CD8-positive, alpha-beta memory T cell (primary cell): ENCODE results near the gene ARAP2. TPM values are rescaled to one million over a fixed set of nuclear protein-coding genes. Genes with fewer than 3 reads are reported as not detected.

Experiments
- CTCF ChIA-PET: fragments of 350-600 bp; sonication (Branson Sonifier 250); formaldehyde crosslinking; loops from one replicate; lab custom pipeline; 2021; ENCODE audit warnings: antibody characterized with exemption; lab: Charles Lee
- POLR2A ChIA-PET: fragments of 350-600 bp; sonication (Branson Sonifier 250); formaldehyde crosslinking; loops from one replicate; lab custom pipeline; 2021; ENCODE audit warnings: antibody characterized with exemption; lab: Charles Lee
- DNase-seq, 5 donors: peaks; one replicate each; pipeline versions ENCODE4 v3.0.0 to v3.0.0-alpha.2; 2020 to 2022; ENCODE audit warnings: mixed read lengths in 1 of 5
- H3K27ac ChIP-seq: one replicate; pipeline ENCODE4 v1.7.0; 2013; ENCODE audit warnings: low read depth, mild to moderate bottlenecking, low read length, moderate library complexity
- H3K27me3 ChIP-seq: 2 replicates; pipeline ENCODE4 v1.7.0; 2013; ENCODE audit warnings: low read length, mild to moderate bottlenecking; ENCODE audit not compliant: insufficient read depth, poor library complexity, severe bottlenecking
- H3K36me3 ChIP-seq: 2 replicates; pipeline ENCODE4 v1.7.0; 2013; ENCODE audit warnings: mild to moderate bottlenecking, low read length, moderate library complexity; ENCODE audit not compliant: insufficient read depth
- H3K4me1 ChIP-seq: 2 replicates; pipeline ENCODE4 v1.7.0; 2013; ENCODE audit warnings: mild to moderate bottlenecking, low read length, moderate library complexity; ENCODE audit not compliant: insufficient read depth
- H3K4me3 ChIP-seq: 2 replicates; pipeline ENCODE4 v1.7.0; 2013; ENCODE audit warnings: mild to moderate bottlenecking, low read length
- H3K9me3 ChIP-seq: 2 replicates; pipeline ENCODE4 v1.7.0; 2013; ENCODE audit warnings: mild to moderate bottlenecking, low read length
- H3K27ac Mint-ChIP-seq, 8 donors: one replicate each; pipeline ENCODE4 v1.8.0; 2020 to 2021; ENCODE audit warnings: mixed read lengths in 8 of 8, mild to moderate bottlenecking in 6 of 8, inconsistent platforms in 3 of 8, moderate library complexity in 3 of 8
- H3K27me3 Mint-ChIP-seq, 2 donors: one replicate each; pipeline ENCODE4 v1.8.0; 2020 to 2021; ENCODE audit warnings: mixed read lengths in 2 of 2, mild to moderate bottlenecking in 1 of 2, moderate library complexity in 1 of 2
- H3K36me3 Mint-ChIP-seq, 3 donors: one replicate each; pipeline ENCODE4 v1.8.0; 2020 to 2021; ENCODE audit warnings: mixed read lengths in 3 of 3, inconsistent platforms in 1 of 3, mild to moderate bottlenecking in 1 of 3
- H3K4me1 Mint-ChIP-seq, 3 donors: one replicate each; pipeline ENCODE4 v1.8.0; 2020 to 2021; ENCODE audit warnings: mixed read lengths in 3 of 3, inconsistent platforms in 1 of 3, mild to moderate bottlenecking in 1 of 3
- H3K4me3 Mint-ChIP-seq, 7 donors: one replicate each; pipeline ENCODE4 v1.8.0; 2020 to 2021; ENCODE audit warnings: mixed read lengths in 7 of 7, mild to moderate bottlenecking in 6 of 7, moderate library complexity in 4 of 7, inconsistent platforms in 2 of 7
- H3K9me3 Mint-ChIP-seq, 5 donors: one replicate each; pipeline ENCODE4 v1.8.0; 2020 to 2022; ENCODE audit warnings: mixed read lengths in 5 of 5, mild to moderate bottlenecking in 3 of 5, moderate library complexity in 2 of 5, inconsistent platforms in 1 of 5
- polyA plus RNA-seq: library from polyadenylated mRNA; unstranded; fragments of 300-500 nt; fragmentation: Illumina TruSeq; gene quantifications from one replicate; pipeline ENCODE4 v1.2.3, GENCODE V29; 2021
- total RNA-seq, 2 experiments: library from RNA; stranded (reverse); gene quantifications; one replicate each; pipeline ENCODE4 v1.2.3, GENCODE V29; 2021

The ARAP2 gene
- total and polyA plus RNA-seq, 3 experiments from 2014 or later = 44.2 to 49.9 (median 49.7) TPM

- Histone ChIP-seq H3K9me3 (no peaks in the 10 kb centered on the region), H3K36me3 (no peaks in the 10 kb centered on the region), H3K4me1 (peaks cover 21% of the 10 kb centered on the region), H3K27ac (no peak overlapping the region), H3K27me3 (no peaks in the 10 kb centered on the region), H3K4me3 (no peak overlapping the region)
- CTCF ChIA-PET = interaction anchor here (1.0 kb wide), 1 partner anchor 193 kb away, joined by 3 read pairs; no protein-coding TSS in a partner anchor
- H3K36me3 Mint-ChIP-seq = peaks cover 25 to 65% (median 32%) of the 10 kb centered on the region in 3 donors
- no peaks in the 10 kb centered on the region for H3K27me3 Mint-ChIP-seq
- DNase-seq = no peak
- H3K9me3 Mint-ChIP-seq = no peaks in the 10 kb centered on the region
- H3K4me1 Mint-ChIP-seq = peaks cover 75 to 95% (median 91%) of the 10 kb centered on the region in 3 donors
- POLR2A ChIA-PET = interaction anchor here (0.6 to 1.1 kb wide), 2 partner anchors 17 to 39 kb away, joined by 3 to 6 read pairs; partner anchors contain the start of gene ARAP2
- H3K27ac Mint-ChIP-seq = peak overlapping the region in 7 of 8 donors; percentile 2 to 85 (median 61)
- peak overlapping the region in 5 of 7 donors; percentile 1 to 49 (median 37) for H3K4me3 Mint-ChIP-seq
Observed at GRCh38 chr4:36206012-36206411, 38.3 kb downstream of the ARAP2 start.

- Histone ChIP-seq H3K4me3 (no peak overlapping the region), H3K9me3 (no peaks in the 10 kb centered on the region), H3K36me3 (no peaks in the 10 kb centered on the region), H3K27me3 (no peaks in the 10 kb centered on the region), H3K27ac (no peak overlapping the region), H3K4me1 (peaks cover 13% of the 10 kb centered on the region)
- peaks cover 3 to 45% (median 10%) of the 10 kb centered on the region in 3 donors for H3K36me3 Mint-ChIP-seq
- H3K27me3 Mint-ChIP-seq = no peaks in the 10 kb centered on the region
- ChIA-PET CTCF (interaction anchor here (0.9 to 1.9 kb wide), 4 partner anchors 10 to 201 kb away, joined by 3 to 5 read pairs (median 4); no protein-coding TSS in a partner anchor), POLR2A (interaction anchor here (0.6 kb wide), 1 partner anchor 27 kb away, joined by 3 read pairs; no protein-coding TSS in a partner anchor)
- H3K4me1 Mint-ChIP-seq = peaks cover 50 to 65% (median 60%) of the 10 kb centered on the region in 3 donors
- no peak overlapping the region for H3K27ac Mint-ChIP-seq
- H3K4me3 Mint-ChIP-seq = peak overlapping the region in 1 of 7 donors; percentile 9
- no peaks in the 10 kb centered on the region for H3K9me3 Mint-ChIP-seq
- DNase-seq = no peak
Observed at GRCh38 chr4:36198861-36199260, 45.5 kb downstream of the ARAP2 start.

- DNase-seq = no peak
- no peaks in the 10 kb centered on the region for H3K9me3 Mint-ChIP-seq
- Histone ChIP-seq H3K27me3 (no peaks in the 10 kb centered on the region), H3K9me3 (no peaks in the 10 kb centered on the region), H3K4me1 (peaks cover 13% of the 10 kb centered on the region), H3K36me3 (no peaks in the 10 kb centered on the region), H3K4me3 (no peak overlapping the region), H3K27ac (no peak overlapping the region)
- H3K4me1 Mint-ChIP-seq = peaks cover 47 to 64% (median 57%) of the 10 kb centered on the region in 3 donors
- POLR2A ChIA-PET = interaction anchor here (0.6 kb wide), 1 partner anchor 27 kb away, joined by 3 read pairs; no protein-coding TSS in a partner anchor
- H3K4me3 Mint-ChIP-seq = peak overlapping the region in 1 of 7 donors; percentile 9
- CTCF ChIA-PET = interaction anchor here (0.9 to 1.9 kb wide), 4 partner anchors 10 to 202 kb away, joined by 3 to 5 read pairs (median 4); no protein-coding TSS in a partner anchor
- H3K36me3 Mint-ChIP-seq = peaks cover 0 to 41% (median 5%) of the 10 kb centered on the region in 3 donors
- peak overlapping the region in 1 of 8 donors; percentile 64 for H3K27ac Mint-ChIP-seq
- H3K27me3 Mint-ChIP-seq = no peaks in the 10 kb centered on the region
Observed at GRCh38 chr4:36198068-36198808, 46.1 kb downstream of the ARAP2 start.

- Mint-ChIP-seq H3K27me3 (no peaks in the 10 kb centered on the region), H3K4me1 (peaks cover 45 to 64% (median 57%) of the 10 kb centered on the region in 3 donors), H3K9me3 (no peaks in the 10 kb centered on the region), H3K36me3 (peaks cover 0 to 40% (median 8%) of the 10 kb centered on the region in 3 donors), H3K4me3 (no peak overlapping the region), H3K27ac (peak overlapping the region in 1 of 8 donors; percentile 66)
- Histone ChIP-seq H3K36me3 (no peaks in the 10 kb centered on the region), H3K27ac (no peak overlapping the region), H3K27me3 (no peaks in the 10 kb centered on the region), H3K4me1 (peaks cover 13% of the 10 kb centered on the region), H3K4me3 (no peak overlapping the region), H3K9me3 (no peaks in the 10 kb centered on the region)
- ChIA-PET POLR2A (no interaction called here), CTCF (interaction anchor here (1.6 to 1.9 kb wide), 2 partner anchors 9 to 202 kb away, joined by 5 read pairs; no protein-coding TSS in a partner anchor)
- no peak for DNase-seq
Observed at GRCh38 chr4:36197501-36197900, 46.8 kb downstream of the ARAP2 start.

GRCh38 chr4:36196145-36196913, 48.0 kb downstream of the ARAP2 start:
- H3K27me3 Mint-ChIP-seq = no peaks in the 10 kb centered on the region
- H3K9me3 Mint-ChIP-seq = no peaks in the 10 kb centered on the region
- Histone ChIP-seq H3K4me1 (peaks cover 19% of the 10 kb centered on the region), H3K36me3 (no peaks in the 10 kb centered on the region), H3K27me3 (no peaks in the 10 kb centered on the region), H3K9me3 (no peaks in the 10 kb centered on the region), H3K4me3 (no peak overlapping the region), H3K27ac (no peak overlapping the region)
- CTCF ChIA-PET = no interaction called here
- H3K4me3 Mint-ChIP-seq = peak overlapping the region in 3 of 7 donors; percentile 37 to 50 (median 49)
- POLR2A ChIA-PET = no interaction called here
- peaks cover 0 to 45% (median 8%) of the 10 kb centered on the region in 3 donors for H3K36me3 Mint-ChIP-seq
- DNase-seq = no peak
- peaks cover 47 to 65% (median 60%) of the 10 kb centered on the region in 3 donors for H3K4me1 Mint-ChIP-seq
- peak overlapping the region; percentile 15 to 76 (median 58) for H3K27ac Mint-ChIP-seq

GRCh38 chr4:36192922-36193321, 51.4 kb downstream of the ARAP2 start:
- no peak overlapping the region for H3K4me3 ChIP-seq
- no peak overlapping the region for H3K27ac ChIP-seq
- POLR2A ChIA-PET = interaction anchor here (1.1 kb wide), 1 partner anchor 16 kb away, joined by 3 read pairs; no protein-coding TSS in a partner anchor
- H3K36me3 ChIP-seq = no peaks in the 10 kb centered on the region
- peaks cover 52% of the 10 kb centered on the region for H3K4me1 ChIP-seq
- no peaks in the 10 kb centered on the region for H3K27me3 ChIP-seq
- no peaks in the 10 kb centered on the region for H3K9me3 Mint-ChIP-seq
- CTCF ChIA-PET = interaction anchor here (1.4 to 6.3 kb wide), 2 partner anchors 39 to 51 kb away, joined by 3 to 20 read pairs; partner anchors contain the start of gene ARAP2
- H3K4me1 Mint-ChIP-seq = peaks cover 72 to 88% (median 87%) of the 10 kb centered on the region in 3 donors
- H3K9me3 ChIP-seq = no peaks in the 10 kb centered on the region
- no peak for DNase-seq
- H3K36me3 Mint-ChIP-seq = peaks cover 0 to 39% (median 8%) of the 10 kb centered on the region in 3 donors
- no peaks in the 10 kb centered on the region for H3K27me3 Mint-ChIP-seq
- peak overlapping the region in 7 of 8 donors; percentile 17 to 71 (median 54) for H3K27ac Mint-ChIP-seq
- peak overlapping the region in 5 of 7 donors; percentile 22 to 85 (median 46) for H3K4me3 Mint-ChIP-seq

GRCh38 chr4:36189511-36190226, 54.6 kb downstream of the ARAP2 start:
- CTCF ChIA-PET = interaction anchor here (1.2 to 6.3 kb wide), 3 partner anchors 54 to 211 kb away, joined by 3 to 20 read pairs (median 4); partner anchors contain the start of gene ARAP2
- no peak overlapping the region for H3K4me3 ChIP-seq

More at GRCh38 chr4:36189511-36190226, 54.6 kb downstream of the ARAP2 start:
- Mint-ChIP-seq H3K36me3 (peaks cover 0 to 45% (median 9%) of the 10 kb centered on the region in 3 donors), H3K4me1 (peaks cover 55 to 74% (median 73%) of the 10 kb centered on the region in 3 donors), H3K4me3 (peak overlapping the region; percentile 1 to 75 (median 69)), H3K9me3 (no peaks in the 10 kb centered on the region), H3K27me3 (no peaks in the 10 kb centered on the region), H3K27ac (peak overlapping the region; percentile 12 to 89 (median 58))
- Histone ChIP-seq H3K4me1 (peaks cover 38% of the 10 kb centered on the region), H3K9me3 (no peaks in the 10 kb centered on the region), H3K36me3 (peaks cover under 1% of the 10 kb centered on the region), H3K27ac (peak overlapping the region; percentile 22), H3K27me3 (no peaks in the 10 kb centered on the region)
- peak in 3 of 5 donors; percentile 2 to 63 (median 54) for DNase-seq
- POLR2A ChIA-PET = interaction anchor here (1.0 to 1.5 kb wide), 4 partner anchors 16 to 54 kb away, joined by 3 to 10 read pairs (median 5); partner anchors contain the start of gene ARAP2
